ENCODE results near the gene ACOT7.

ACOT7 gene

DNA sequence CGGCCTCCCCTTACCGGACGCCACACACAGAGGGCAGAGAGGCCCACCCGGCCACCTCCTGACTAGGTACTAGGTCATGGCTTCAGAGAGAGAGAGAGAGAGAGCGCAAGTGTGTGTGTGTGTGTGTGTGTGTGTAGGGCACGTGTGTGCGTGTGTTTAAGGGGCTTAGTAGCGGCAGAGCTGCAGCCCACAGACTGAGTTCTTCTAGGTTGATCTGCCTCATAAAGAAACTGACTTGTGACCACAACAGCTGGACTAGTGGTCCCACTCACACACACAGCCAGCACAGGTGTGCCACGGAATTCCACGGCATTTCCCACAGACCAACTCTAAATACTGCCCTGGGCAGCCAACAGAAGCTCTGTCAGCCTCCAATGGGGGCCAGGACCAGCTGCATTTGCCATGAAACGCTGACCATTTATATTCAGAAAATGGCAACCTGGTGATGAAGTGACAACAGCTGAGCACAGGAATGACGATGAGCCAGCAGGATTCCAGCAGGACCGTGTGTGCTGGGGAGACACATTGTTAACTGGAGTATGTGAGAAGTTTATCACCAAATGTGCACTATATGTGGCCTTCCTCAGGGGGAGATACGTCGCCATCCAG is 93.9 kb downstream of the ACOT7 start:
- DNase-seq (ENCODE audit: low read depth, low spot score), result no peak
- TF ChIP-seq, protein P1, sequence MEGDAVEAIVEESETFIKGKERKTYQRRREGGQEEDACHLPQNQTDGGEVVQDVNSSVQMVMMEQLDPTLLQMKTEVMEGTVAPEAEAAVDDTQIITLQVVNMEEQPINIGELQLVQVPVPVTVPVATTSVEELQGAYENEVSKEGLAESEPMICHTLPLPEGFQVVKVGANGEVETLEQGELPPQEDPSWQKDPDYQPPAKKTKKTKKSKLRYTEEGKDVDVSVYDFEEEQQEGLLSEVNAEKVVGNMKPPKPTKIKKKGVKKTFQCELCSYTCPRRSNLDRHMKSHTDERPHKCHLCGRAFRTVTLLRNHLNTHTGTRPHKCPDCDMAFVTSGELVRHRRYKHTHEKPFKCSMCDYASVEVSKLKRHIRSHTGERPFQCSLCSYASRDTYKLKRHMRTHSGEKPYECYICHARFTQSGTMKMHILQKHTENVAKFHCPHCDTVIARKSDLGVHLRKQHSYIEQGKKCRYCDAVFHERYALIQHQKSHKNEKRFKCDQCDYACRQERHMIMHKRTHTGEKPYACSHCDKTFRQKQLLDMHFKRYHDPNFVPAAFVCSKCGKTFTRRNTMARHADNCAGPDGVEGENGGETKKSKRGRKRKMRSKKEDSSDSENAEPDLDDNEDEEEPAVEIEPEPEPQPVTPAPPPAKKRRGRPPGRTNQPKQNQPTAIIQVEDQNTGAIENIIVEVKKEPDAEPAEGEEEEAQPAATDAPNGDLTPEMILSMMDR (IDR thresholded peaks at IDR 0.05; ENCODE audit: low read depth, low read length), result no peak
- in situ Hi-C loops (cut with HindIII; ENCODE audit: low sequenced_read_pairs), result no loop called here
- H3K4me3 ChIP-seq (ENCODE audit: low read depth, low read length), result no peak overlapping the region

- in situ Hi-C loops (cut with HindIII; ENCODE audit: low sequenced_read_pairs), result no loop called here
- H3K4me3 ChIP-seq (ENCODE audit: low read depth, low read length), result no peak overlapping the region
- TF ChIP-seq, protein P1 (IDR thresholded peaks at IDR 0.05; ENCODE audit: low read depth, low read length), result no peak
- DNase-seq (ENCODE audit: low read depth, low spot score), result no peak
These were observed 94.6 kb downstream of the ACOT7 start for GRCh38 chr1:6298940-6299465.

GRCh38 chr1:6298530-6298929 is 95.0 kb downstream of the ACOT7 start:
- DNase-seq (ENCODE audit: low read depth, low spot score), result no peak
- H3K4me3 ChIP-seq (ENCODE audit: low read depth, low read length), result no peak overlapping the region
- in situ Hi-C loops (cut with HindIII; ENCODE audit: low sequenced_read_pairs), result no loop called here
- TF ChIP-seq, protein P1 (IDR thresholded peaks at IDR 0.05; ENCODE audit: low read depth, low read length), result no peak

DNA sequence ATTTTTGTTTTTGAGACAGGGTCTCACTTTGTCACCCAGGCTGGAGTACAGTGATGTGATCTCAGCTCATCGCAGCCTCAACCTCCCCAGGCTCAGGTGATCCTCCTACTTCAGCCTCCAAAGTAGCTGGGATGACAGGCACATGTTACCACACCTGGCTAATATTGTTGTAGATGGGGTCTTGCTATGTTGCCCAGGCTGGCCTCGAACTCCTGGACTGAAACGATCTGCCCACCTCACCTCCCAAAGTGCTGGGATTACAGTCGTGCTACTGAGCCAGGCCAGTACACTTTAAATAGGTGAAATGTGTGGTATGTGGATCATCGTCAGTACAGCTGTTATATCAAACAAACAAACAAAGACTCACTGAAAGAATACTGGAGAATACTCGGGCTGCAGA is 97.7 kb downstream of the ACOT7 start:
- no peak overlapping the region for H3K4me3 ChIP-seq (ENCODE audit: low read depth, low read length)
- TF ChIP-seq, protein P1 (IDR thresholded peaks at IDR 0.05; ENCODE audit: low read depth, low read length), result no peak
- DNase-seq (ENCODE audit: low read depth, low spot score), result no peak
- in situ Hi-C loops (cut with HindIII; ENCODE audit: low sequenced_read_pairs), result no loop called here

DNA sequence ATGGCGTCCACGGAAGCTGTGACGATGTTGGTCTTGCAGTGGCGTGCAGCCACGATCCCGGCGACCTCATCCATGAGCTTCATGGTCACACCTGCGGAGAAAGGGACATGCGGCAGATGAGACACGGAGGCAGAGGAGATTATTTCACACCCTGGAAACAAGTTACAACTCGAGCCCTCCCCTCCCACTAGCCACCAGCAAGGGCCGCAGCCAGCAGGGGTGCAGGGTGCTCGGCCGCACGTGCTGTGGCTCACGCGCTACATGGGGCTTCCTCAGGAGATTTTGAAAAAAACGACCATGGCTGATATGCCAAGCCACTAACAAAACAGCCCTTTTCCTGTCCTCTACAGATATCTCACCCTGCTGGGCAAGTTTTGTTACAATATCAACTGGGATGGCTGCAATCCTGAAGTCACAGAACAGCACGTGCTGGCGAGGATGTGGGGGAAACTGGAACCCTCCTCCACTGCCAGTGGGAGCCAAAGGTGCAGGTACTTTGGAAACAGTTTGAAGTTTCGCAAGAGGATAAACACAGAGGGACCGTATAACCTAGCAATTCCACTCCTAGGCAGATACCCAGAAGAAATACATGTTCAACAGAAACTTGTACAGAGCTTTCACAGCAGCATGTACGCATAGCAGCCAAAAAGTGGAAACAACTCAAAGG is 98.5 kb downstream of the ACOT7 start:
- no peak for DNase-seq (ENCODE audit: low read depth, low spot score)

DNA sequence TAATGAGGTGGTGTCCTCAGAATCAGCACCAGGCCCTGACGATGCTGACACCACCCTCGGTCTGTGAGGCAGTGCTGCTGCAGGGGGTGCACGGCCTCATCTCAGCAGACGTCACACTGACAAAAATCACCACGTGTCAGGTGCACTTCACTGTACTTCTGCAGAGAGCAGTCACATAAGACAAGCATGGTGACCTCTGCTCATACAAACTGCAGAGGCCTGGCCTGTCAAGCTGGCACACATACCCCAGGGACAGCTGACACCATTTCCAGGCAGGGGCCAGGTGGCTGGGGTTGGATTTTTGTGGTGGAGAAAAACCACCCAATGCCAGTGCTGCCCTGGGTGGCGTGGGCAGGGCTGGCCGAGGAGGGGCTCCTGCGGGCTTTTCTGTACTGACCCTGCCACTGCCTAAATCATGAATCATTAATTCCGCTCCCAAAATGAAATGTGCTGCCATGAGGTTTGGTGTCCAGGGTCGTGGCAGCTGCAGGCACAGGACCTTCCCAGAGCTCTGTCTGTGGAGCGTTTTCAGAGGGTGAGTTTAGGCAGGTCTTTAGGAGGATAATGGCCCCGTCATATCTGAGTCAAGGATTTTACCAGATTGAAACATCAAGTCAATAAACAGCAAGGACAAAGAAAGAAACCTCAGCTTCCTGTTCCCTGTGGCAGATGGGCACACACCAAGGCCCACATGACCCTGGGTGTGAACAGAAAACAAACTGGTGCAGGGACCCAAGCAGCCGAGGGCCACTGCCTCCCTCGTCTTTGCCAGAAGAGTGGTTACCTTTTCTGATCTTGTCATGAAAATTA is 99.3 kb downstream of the ACOT7 start:
- no peak overlapping the region for H3K4me3 ChIP-seq (ENCODE audit: low read depth, low read length)
- TF ChIP-seq, protein P1 (IDR thresholded peaks at IDR 0.05; ENCODE audit: low read depth, low read length), result no peak
- no peak for DNase-seq (ENCODE audit: low read depth, low spot score)
- in situ Hi-C loops (cut with HindIII; ENCODE audit: low sequenced_read_pairs), result no loop called here

More for the DNA sequence above, 98.5 kb downstream of the ACOT7 start:
- in situ Hi-C loops (cut with HindIII; ENCODE audit: low sequenced_read_pairs), result no loop called here
- TF ChIP-seq, protein P1 (IDR thresholded peaks at IDR 0.05; ENCODE audit: low read depth, low read length), result no peak
- H3K4me3 ChIP-seq (ENCODE audit: low read depth, low read length), result no peak overlapping the region

All from astrocyte of the spinal cord (primary cell).